ENCODE data around the gene ST3GAL5.

ST3GAL5 gene

GRCh38 chr2:85917887-85918795, 29.4 kb upstream of the ST3GAL5 start:
- in situ Hi-C loops (cut with HindIII; ENCODE audit: low sequenced_read_pairs), result loop anchor here (5.0 kb wide), 1 partner anchor 41 kb away; no protein-coding TSS in a partner anchor

GRCh38 chr2:85915606-85916303, 27.0 kb upstream of the ST3GAL5 start:
- in situ Hi-C loops (cut with HindIII; ENCODE audit: low sequenced_read_pairs), result loop anchor here (5.0 kb wide), 1 partner anchor 38 kb away; no protein-coding TSS in a partner anchor

- in situ Hi-C loops (cut with HindIII; ENCODE audit: low sequenced_read_pairs), result loop anchor here (5.0 kb wide), 1 partner anchor 38 kb away; no protein-coding TSS in a partner anchor
Measured at GRCh38 chr2:85914922-85915321, 26.1 kb upstream of the ST3GAL5 start.

- in situ Hi-C loops (cut with HindIII; ENCODE audit: low sequenced_read_pairs), result no loop called here
Measured at GRCh38 chr2:85913884-85914881, 25.4 kb upstream of the ST3GAL5 start.

GRCh38 chr2:85911814-85912692, 23.3 kb upstream of the ST3GAL5 start:
- in situ Hi-C loops (cut with HindIII; ENCODE audit: low sequenced_read_pairs), result no loop called here

GRCh38 chr2:85911097-85911496, 22.3 kb upstream of the ST3GAL5 start:
- in situ Hi-C loops (cut with HindIII; ENCODE audit: low sequenced_read_pairs), result no loop called here

GRCh38 chr2:85909005-85909404, 20.2 kb upstream of the ST3GAL5 start:
- in situ Hi-C loops (cut with HindIII; ENCODE audit: low sequenced_read_pairs), result no loop called here

- in situ Hi-C loops (cut with HindIII; ENCODE audit: low sequenced_read_pairs), result no loop called here
Measured at GRCh38 chr2:85908506-85908905, 19.7 kb upstream of the ST3GAL5 start.

GRCh38 chr2:85907671-85908157, 18.9 kb upstream of the ST3GAL5 start:
- in situ Hi-C loops (cut with HindIII; ENCODE audit: low sequenced_read_pairs), result no loop called here

- in situ Hi-C loops (cut with HindIII; ENCODE audit: low sequenced_read_pairs), result no loop called here
Measured at GRCh38 chr2:85906748-85907147, 18.0 kb upstream of the ST3GAL5 start.

- in situ Hi-C loops (cut with HindIII; ENCODE audit: low sequenced_read_pairs), result no loop called here
Measured at GRCh38 chr2:85905891-85906290, 17.1 kb upstream of the ST3GAL5 start.

- in situ Hi-C loops (cut with HindIII; ENCODE audit: low sequenced_read_pairs), result no loop called here
Measured at GRCh38 chr2:85905187-85905666, 16.4 kb upstream of the ST3GAL5 start.

GRCh38 chr2:85903849-85904248, 15.1 kb upstream of the ST3GAL5 start:
- in situ Hi-C loops (cut with HindIII; ENCODE audit: low sequenced_read_pairs), result no loop called here

GRCh38 chr2:85902496-85902895, 13.7 kb upstream of the ST3GAL5 start:
- in situ Hi-C loops (cut with HindIII; ENCODE audit: low sequenced_read_pairs), result no loop called here

- in situ Hi-C loops (cut with HindIII; ENCODE audit: low sequenced_read_pairs), result no loop called here
Measured at GRCh38 chr2:85901155-85901554, 12.4 kb upstream of the ST3GAL5 start.

GRCh38 chr2:85900366-85900765, 11.6 kb upstream of the ST3GAL5 start:
- in situ Hi-C loops (cut with HindIII; ENCODE audit: low sequenced_read_pairs), result no loop called here

GRCh38 chr2:85899849-85900248, 11.1 kb upstream of the ST3GAL5 start:
- in situ Hi-C loops (cut with HindIII; ENCODE audit: low sequenced_read_pairs), result no loop called here

GRCh38 chr2:85899284-85899683, 10.5 kb upstream of the ST3GAL5 start:
- in situ Hi-C loops (cut with HindIII; ENCODE audit: low sequenced_read_pairs), result no loop called here

- in situ Hi-C loops (cut with HindIII; ENCODE audit: low sequenced_read_pairs), result no loop called here
Measured at GRCh38 chr2:85898881-85899280, 10.1 kb upstream of the ST3GAL5 start.

All from endothelial cell of hepatic sinusoid (primary cell).